GM11168 (cell line): ENCODE results near the gene KIF11.
"Not testable (repeated sequence)": the region's sequence is repeated elsewhere in the genome, so short reads cannot be mapped to it uniquely, and the experiment has no call there.

Experiments
- in situ Hi-C: fragments of 300-500 bp; cut with MboI; formaldehyde crosslinking; loops from one replicate; pipeline ENCODE4 v1.12.0; 2022; ENCODE audit warnings: low sequenced_read_pairs; ENCODE audit not compliant: unreplicated experiment

KIF11 gene

GRCh38 chr10:92592761-92593618 lies at the start of gene KIF11:
Gene KIF11 (plus strand): TSS chr10:92593130. CDS start chr10:92593376, 246 bp downstream.
- in situ Hi-C loops, result no loop called here

GRCh38 chr10:92544296-92544695 lies 48.6 kb upstream of the KIF11 start:
- in situ Hi-C loops, result no loop called here

DNA sequence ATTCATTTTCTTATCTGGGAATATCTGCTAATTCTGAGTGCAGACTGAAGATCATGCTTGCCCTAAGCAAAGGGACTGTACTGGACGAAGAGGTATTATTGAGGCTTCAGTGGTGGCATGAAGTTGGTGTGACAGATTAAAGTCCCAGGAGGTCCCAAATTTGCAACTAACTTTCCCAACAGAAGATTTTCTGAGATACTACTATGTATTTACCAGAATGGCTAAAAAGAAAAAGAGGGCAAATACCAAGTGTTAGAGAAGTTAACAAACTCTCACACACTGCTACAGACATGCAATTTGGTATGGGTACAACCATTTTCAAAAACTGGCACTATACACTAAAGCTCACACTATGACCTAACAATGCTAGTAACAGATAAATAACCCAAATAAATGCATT lies 47.4 kb upstream of the KIF11 start:
- in situ Hi-C loops, result no loop called here

DNA sequence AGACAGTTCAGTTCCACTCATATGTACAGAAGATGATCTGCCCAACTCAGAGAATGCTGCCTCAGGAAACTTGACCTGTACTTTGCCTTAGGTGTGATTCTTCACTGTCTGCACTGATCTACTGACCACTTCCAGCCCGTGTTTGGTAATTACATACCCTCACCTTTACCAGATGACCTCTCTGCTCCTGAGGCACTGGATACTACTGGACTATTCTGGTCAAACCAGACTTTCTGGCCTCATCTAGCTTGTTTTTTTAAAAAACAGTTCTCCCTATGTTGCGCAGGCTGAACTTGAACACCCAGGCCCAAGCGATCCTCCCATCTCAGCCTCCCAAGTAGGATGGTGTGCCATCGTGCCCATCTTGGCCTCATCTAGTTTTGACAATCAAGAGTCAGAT lies 45.3 kb upstream of the KIF11 start:
- in situ Hi-C loops, result no loop called here

DNA sequence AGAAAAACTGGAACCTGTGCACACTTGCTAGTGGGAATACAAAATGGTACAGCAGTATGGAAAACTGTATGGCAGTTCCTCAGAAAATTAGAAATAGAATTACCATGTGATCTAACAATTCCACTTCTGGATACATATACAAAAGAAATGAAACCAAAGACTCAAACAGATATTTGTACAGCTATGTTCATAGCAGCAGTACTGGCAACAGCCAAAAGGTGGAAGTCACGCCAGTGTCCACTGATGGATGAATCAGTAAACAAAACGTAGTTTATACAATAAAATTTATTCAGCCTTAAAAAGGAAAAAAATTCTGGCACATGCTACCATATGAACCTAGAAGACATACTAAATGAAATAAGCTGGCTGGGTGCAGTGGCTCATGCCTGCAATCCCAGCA lies 42.0 kb upstream of the KIF11 start:
- in situ Hi-C loops, result no loop called here

GRCh38 chr10:92552310-92552709 lies 40.6 kb upstream of the KIF11 start:
- in situ Hi-C loops, result no loop called here

DNA sequence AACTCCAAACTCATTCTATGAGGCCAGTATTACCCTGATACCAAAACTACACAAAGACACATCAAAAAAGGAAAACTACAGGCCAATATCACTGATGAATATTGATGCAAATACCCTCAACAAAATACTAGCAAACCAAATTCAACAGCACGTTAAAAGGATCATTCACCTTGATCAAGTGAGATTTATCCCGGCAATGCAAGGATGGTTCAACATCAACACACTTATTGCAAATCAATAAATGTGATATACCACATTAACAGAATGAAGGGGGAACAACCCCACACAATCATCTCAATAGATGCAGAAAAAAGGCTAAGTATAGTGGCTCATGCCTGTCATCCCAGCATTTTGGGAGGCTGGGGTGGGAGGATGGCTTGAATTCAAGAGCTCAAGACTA lies 39.0 kb upstream of the KIF11 start:
- in situ Hi-C loops, result no loop called here

- in situ Hi-C loops, result no loop called here
Observed at GRCh38 chr10:92559046-92559445, 33.9 kb upstream of the KIF11 start.

DNA sequence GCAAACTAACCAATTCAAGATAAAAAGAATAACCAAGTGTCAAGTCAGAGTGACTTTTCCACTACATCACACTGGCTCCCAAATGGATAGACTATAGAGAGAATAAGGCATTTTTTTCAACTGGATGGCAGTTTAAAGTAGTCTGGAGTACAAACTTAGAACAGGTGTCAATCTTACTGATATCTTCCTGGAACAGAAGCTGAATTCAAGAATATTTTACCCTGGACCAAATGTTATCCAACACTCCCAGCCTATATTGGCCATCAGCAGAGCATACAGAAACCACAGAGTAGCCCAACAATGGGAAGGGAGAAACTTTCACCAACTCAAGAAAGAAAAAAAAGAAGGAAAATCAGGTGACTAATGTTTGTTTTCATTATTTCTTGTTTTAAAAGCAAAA lies 30.5 kb upstream of the KIF11 start:
- in situ Hi-C loops, result no loop called here

DNA sequence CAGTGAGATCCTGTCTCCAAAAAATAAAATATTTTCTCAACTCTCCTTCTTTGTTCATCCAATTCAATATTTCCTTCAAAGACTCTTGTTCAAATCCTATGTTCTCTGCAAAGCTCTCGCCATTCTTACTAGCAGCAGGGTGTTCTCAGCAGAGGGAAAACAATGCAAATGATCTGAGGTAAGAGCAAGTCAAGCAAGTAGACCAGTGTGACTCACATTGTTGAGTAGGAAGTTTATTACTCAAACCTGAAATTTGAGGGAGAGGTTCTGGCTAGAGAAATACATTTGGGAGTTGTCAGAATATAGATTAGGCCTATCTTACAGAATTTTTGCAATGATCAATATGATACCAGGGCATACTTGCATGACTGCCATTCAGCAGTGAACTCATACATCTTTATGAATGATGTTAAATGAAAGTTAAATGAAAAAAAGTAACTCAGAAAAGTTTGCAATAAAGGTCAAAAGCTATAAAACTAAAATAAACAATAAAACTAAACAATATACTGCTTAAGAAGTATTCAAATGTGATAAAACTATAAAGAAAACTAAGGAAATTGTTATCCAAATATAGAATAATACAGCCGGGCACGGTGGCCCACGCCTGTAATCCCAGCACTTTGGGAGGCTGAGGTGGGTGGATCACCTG lies 24.9 kb upstream of the KIF11 start:
- in situ Hi-C loops, result no loop called here

DNA sequence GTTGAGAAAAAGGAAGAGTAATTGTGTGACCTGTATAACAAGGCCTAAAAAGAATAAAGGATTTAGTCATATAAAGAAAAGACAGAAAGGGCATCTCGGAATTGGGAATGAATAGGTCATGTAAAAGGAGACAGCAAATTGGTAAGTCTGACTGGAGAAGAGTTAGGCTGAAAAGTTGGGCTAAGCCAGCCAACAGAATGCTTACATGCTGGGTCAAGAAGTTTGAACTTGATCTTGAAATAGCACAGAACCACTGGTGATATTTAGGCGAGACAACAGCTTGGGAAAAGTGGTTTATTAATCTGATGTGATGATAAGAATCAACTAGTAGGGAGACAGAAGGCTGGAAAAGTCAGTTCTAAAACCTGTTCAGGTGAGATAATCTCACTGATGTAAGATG lies 23.9 kb upstream of the KIF11 start:
- in situ Hi-C loops, result no loop called here

GRCh38 chr10:92569663-92570062 lies 23.3 kb upstream of the KIF11 start:
- in situ Hi-C loops, result loop anchor here (5.0 kb wide), 1 partner anchor 52 kb away; no protein-coding TSS in a partner anchor

- in situ Hi-C loops, result loop anchor here (5.0 kb wide), 1 partner anchor 54 kb away; no protein-coding TSS in a partner anchor
Observed at GRCh38 chr10:92571649-92572048, 21.3 kb upstream of the KIF11 start.

- in situ Hi-C loops, result loop anchor here (5.0 kb wide), 1 partner anchor 55 kb away; no protein-coding TSS in a partner anchor
Observed at GRCh38 chr10:92572362-92573090, 20.4 kb upstream of the KIF11 start.

DNA sequence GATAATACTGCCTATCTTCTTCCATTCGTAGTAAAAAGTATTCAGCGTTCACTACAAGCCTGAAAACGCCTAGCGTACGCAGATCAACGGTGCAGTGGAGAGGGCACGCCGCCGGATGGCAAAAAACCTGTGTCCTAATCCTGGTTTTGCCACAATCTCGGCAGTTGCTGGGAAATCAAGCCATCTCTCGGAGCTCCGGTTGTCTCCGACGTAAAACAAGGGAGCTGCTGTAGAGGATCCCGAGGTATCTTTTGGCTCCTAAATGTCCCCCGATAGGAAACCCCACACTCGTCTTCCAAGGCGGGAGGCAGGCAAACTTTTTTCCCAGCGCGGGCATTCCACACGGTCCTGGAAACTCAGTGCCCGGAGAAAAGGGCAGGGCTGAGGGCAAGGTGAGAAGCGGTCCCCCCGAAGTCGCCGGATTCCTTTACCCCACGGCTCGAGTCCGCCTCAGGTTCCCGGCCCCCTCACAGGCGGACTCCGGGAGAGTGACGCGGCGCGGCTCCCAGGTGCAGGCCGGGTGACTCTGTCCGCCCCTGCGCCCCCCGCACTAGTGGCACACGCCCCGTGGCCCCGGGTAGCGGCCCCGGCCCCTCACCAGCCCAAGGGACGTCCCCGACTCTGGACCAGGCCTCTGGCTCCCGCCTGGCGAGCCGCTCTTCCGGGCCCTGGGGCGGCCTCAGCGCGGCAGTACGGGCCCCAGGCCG lies 19.7 kb upstream of the KIF11 start:
- in situ Hi-C loops, result loop anchor here (5.0 kb wide), 1 partner anchor 56 kb away; no protein-coding TSS in a partner anchor

GRCh38 chr10:92573798-92574547 lies 19.0 kb upstream of the KIF11 start, which contains the start of gene IDE:
Gene IDE (minus strand): TSS chr10:92574093. CDS start chr10:92574019, 74 bp downstream.
- in situ Hi-C loops, result loop anchor here (5.0 kb wide), 1 partner anchor 57 kb away; no protein-coding TSS in a partner anchor

DNA sequence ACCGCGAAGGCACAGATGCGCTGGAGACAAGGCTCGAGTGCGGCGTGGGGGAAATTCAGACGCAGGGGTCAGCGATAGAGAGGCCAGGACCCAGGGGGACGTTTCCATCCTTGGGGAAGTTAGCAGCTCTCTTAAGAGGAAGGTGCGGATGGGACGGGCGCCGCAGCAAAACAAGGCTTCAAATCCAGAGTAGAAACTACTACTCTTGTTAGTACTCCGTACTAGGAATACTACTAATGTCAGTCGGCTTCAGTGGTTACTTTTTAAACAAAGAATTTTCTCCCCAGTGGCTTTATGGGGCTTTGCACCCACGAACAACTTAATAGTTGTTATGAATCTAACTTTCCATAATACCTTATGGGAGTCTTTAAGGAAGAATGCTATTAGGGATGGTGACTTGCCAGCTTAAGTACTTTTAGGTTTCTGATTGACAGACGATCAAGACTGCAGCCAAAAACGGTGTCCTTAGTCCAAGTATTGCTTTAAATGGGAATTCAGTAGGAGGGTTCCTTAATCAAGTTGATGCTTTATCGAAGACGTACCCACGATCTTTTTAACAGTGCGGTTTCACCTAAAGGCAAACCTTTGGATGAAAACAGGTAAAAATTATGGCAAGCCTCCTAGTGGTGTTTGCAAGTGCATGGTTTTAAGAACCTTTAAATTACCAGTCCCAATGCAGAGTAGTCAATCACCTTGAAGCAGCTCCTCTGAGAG lies 18.2 kb upstream of the KIF11 start:
- in situ Hi-C loops, result loop anchor here (5.0 kb wide), 1 partner anchor 57 kb away; no protein-coding TSS in a partner anchor

DNA sequence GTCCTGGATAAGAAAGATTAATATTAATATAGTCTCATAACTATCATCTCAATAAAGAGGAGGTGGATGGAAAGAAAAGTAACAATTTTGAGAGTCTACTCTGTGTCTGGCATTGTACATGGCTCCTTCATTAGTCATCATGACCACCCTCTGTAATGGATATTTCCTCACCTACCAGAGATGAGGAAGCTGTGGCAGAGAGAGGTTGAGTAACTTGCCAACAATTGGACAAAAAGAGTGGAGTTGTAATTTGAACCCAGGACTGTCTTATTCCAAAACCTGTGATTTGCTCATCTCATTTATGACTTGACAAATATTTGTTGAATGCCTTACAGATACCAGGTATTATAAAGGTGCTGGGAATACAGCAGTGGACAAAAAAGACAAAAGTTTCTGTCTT lies 17.0 kb upstream of the KIF11 start:
- in situ Hi-C loops, result no loop called here

DNA sequence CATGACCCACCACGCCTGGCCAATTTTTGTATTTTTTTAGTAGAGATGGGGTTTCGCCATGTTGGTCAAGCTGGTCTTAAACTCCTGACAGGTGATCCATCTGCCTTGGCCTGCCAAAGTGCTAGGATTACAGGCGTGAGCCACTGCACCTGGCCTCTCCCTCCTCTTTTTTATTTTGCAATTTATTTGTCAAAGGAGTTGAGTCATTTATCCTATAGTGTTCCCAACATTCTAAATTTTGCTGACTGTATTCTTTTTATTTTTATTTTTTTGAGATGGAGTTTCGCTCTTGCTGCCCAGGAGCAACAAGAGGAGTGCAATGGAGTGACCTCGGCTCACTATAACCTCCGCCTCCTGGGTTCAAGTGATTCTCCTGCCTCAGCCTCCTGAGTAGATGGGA lies 10.6 kb upstream of the KIF11 start:
- in situ Hi-C loops, result not testable (repeated sequence)
